Sigmoid colon (tissue), 4 donors: ENCODE results near the gene SLC45A2.

Experiments used
- CTCF ChIP-seq, 4 experiments: fragments of 450-650 bp in 3 of 4; fragments of 200-600 bp in 1 of 4; IDR thresholded peaks; one replicate each; pipeline ENCODE4 v1.5.1; 2016 to 2019; ENCODE audit warnings: antibody characterized with exemption in 4 of 4, mild to moderate bottlenecking in 3 of 4, moderate library complexity in 2 of 4
- EP300 ChIP-seq, 4 donors: sonication (generic); formaldehyde crosslinking; IDR thresholded peaks; one replicate each; pipeline ENCODE4 v1.6.1; 2017; ENCODE audit warnings: antibody characterized with exemption in 4 of 4
- POLR2A ChIP-seq, 2 donors: fragments of 450-650 bp; IDR thresholded peaks; one replicate each; pipeline ENCODE4 v1.6.1; 2016; ENCODE audit warnings: antibody characterized with exemption in 2 of 2, mild to moderate bottlenecking in 2 of 2, moderate library complexity in 2 of 2
- POLR2AphosphoS5 ChIP-seq, 4 donors: sonication (generic); formaldehyde crosslinking; IDR thresholded peaks; one replicate each; pipeline ENCODE4 v1.6.1; 2017; ENCODE audit warnings: antibody characterized with exemption in 4 of 4

DNA sequence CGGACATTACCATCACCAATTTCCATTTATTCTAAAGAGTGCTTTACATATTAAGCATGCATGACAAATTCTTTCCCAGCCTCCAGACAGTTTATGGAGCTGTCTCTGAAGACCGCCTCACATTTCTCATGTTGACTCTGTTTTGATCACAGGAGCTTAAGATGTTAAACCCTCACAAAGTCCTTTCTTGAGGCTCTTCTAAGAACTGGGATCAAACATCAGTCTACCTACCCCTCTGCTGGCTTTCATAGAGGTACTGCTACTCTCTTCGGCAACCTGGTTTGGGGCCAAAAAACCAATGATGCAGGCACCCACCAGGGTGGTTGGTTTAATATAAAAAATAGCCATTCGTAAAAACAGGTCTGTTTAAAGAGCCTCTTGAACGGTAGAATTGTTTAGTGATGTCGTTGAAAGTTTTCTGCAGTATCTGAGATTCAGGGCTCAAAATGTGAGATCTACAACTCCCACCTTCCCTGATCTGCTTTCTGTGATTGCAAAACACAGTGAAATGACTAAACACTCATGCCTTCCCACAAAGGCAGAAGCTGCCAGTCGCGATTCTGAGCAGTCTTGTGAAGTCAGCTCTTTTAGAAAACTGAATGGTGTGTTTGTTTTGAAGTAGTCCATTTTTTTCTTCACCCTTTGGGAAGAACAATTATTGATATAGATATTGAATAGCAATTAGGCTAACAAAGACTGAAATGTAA lies 44.8 kb downstream of the SLC45A2 start:
- TF ChIP-seq POLR2A (IDR thresholded peaks at IDR 0.05) (no peak), CTCF (IDR thresholded peaks at IDR 0.05) (no peak), POLR2AphosphoS5 (IDR thresholded peaks at IDR 0.05) (no peak), EP300 (IDR thresholded peaks at IDR 0.05) (no peak)
